ENCODE results near the gene USP3. TPM values are rescaled to one million over a fixed set of nuclear protein-coding genes. Genes with fewer than 3 reads are reported as not detected.

The USP3 gene
- total RNA-seq, 2 experiments from 2014 or later: 34.6 to 53.0 TPM

DNA sequence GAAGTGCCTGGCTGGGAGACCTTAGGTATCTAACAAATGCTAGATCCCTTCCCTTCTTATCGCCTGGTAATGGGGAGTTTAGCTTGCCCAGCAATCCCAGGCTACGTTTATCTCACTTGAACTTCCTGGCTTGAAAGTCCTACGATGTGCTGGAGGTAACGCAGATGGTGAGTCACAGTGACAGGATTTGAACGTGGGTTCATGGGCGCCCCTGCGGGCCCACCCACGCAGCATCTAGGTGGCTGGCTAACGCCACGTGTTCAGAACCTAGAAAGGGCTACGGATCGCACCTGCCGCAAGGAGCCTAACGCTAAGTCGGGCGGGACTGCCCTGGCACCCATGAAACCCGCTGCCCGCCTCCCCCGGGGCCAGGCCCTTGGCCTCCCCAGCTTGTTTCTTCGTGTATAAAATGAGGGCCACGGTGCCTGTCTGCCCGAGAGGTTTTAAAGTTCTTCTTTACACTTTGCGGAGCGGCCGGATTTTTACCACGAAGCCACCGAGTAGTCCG lies 600 bp upstream of the USP3 start:
- peaks cover 69% of the 10 kb centered on the region for H3K4me1 ChIP-seq (ENCODE audit: insufficient read depth, low read length, poor library complexity, severe bottlenecking)
- H2AFZ ChIP-seq (ENCODE audit: low read length): peak overlapping the region; percentile 61; the same call in 1 of the 2 replicates
- no TSS peak for BruUV-seq (replicated peaks)
- peak overlapping the region; percentile 77 for H3K27ac ChIP-seq (ENCODE audit: low read depth, low read length, poor library complexity, severe bottlenecking)
- no peaks in the 10 kb centered on the region for H3K36me3 ChIP-seq (ENCODE audit: insufficient read depth, low read length)
- POLR2A ChIA-PET: interaction anchor here (0.5 to 2.9 kb wide), 11 partner anchors 9 to 590 kb away, joined by 3 to 30 read pairs (median 3); partner anchors contain the start of gene CIAO2A
- no peaks in the 10 kb centered on the region for H3K9me3 ChIP-seq (ENCODE audit: low read length)
- no peaks in the 10 kb centered on the region for H3K9me2 ChIP-seq (ENCODE audit: insufficient read depth, low read length)
- intact Hi-C loops (cut with micrococcal nuclease; ENCODE audit: unreplicated experiment): loop anchor here (1.0 to 10.0 kb wide), 4 partner anchors 16 to 309 kb away; no protein-coding TSS in a partner anchor
- CTCF ChIA-PET (ENCODE audit: unreplicated experiment): interaction anchor here (0.6 to 1.4 kb wide), 3 partner anchors 20 to 60 kb away, joined by 3 to 4 read pairs (median 3); no protein-coding TSS in a partner anchor
- no peak for TF ChIP-seq EZH2phosphoT487 (IDR thresholded peaks at IDR 0.05; ENCODE audit: borderline replicate concordance, low read depth, low read length)
- TF ChIP-seq, protein P1, sequence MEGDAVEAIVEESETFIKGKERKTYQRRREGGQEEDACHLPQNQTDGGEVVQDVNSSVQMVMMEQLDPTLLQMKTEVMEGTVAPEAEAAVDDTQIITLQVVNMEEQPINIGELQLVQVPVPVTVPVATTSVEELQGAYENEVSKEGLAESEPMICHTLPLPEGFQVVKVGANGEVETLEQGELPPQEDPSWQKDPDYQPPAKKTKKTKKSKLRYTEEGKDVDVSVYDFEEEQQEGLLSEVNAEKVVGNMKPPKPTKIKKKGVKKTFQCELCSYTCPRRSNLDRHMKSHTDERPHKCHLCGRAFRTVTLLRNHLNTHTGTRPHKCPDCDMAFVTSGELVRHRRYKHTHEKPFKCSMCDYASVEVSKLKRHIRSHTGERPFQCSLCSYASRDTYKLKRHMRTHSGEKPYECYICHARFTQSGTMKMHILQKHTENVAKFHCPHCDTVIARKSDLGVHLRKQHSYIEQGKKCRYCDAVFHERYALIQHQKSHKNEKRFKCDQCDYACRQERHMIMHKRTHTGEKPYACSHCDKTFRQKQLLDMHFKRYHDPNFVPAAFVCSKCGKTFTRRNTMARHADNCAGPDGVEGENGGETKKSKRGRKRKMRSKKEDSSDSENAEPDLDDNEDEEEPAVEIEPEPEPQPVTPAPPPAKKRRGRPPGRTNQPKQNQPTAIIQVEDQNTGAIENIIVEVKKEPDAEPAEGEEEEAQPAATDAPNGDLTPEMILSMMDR (conservative IDR thresholded peaks at IDR 0.05; ENCODE audit: low read length): no peak; the same call in 1 of the 2 replicates
- DNase-seq (ENCODE audit: low spot score): peak; percentile 79
- peaks cover 40% of the 10 kb centered on the region for H3K79me2 ChIP-seq (ENCODE audit: insufficient read depth, low read depth, low read length)
- H3K4me2 ChIP-seq (ENCODE audit: low read length): peak overlapping the region; percentile 83
- peaks cover 24% of the 10 kb centered on the region for H4K20me1 ChIP-seq (ENCODE audit: insufficient read depth, low read length)
- peak overlapping the region; percentile 72 for H3K4me3 ChIP-seq (ENCODE audit: low read depth, low read length, poor library complexity, severe bottlenecking)

DNA sequence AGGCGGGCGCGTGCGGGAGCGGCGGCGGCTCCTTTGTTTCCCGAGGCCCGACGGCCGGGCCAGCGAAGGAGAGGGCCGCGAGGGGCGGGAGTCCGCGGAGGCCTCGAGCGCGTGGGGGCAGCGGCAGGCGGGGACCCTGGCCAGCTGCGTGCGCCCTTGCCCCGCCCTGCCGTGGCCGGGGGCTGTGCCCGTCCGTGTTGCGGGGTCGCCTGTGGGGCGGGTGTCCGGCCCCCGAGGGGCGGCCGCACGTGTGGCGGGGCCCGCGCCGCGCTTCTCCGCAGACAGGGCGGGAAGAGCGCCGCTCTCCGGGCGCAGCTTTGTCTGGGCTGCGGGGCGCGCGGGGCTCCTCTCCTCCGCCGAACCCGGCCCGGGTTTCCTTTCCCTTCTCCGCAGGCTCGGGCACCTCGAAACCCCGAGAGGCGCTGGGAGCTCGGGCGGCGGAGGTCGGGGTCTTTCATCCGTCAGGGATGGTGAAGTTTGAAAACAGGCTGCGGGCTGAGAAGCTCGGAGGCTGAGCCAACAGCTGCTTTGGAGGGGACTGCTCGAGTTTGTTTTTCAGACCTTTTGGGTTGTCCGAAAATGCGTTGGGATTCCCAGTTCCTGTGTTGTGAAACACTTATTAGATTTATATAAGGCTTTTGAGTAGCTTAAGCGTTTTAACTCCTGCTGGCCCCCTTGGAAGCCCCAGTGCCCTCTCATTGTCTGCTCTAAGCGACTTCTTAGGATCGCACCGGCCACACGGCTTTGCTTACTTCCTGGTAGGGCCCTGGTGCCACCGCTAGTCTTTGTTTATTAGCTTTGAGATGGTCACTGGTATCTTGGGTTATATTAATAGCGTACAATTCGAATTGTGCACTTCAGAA lies 817 bp downstream of the USP3 start:
- Histone ChIP-seq H3K9me2 (ENCODE audit: insufficient read depth, low read length) (no peaks in the 10 kb centered on the region), H3K9me3 (ENCODE audit: low read length) (no peaks in the 10 kb centered on the region), H3K36me3 (ENCODE audit: insufficient read depth, low read length) (no peaks in the 10 kb centered on the region), H3K4me3 (ENCODE audit: low read depth, low read length, poor library complexity, severe bottlenecking) (peak overlapping the region; percentile 87), H3K27ac (ENCODE audit: low read depth, low read length, poor library complexity, severe bottlenecking) (peak overlapping the region; percentile 66), H3K4me1 (ENCODE audit: insufficient read depth, low read length, poor library complexity, severe bottlenecking) (peaks cover 75% of the 10 kb centered on the region), H2AFZ (ENCODE audit: low read length) (peak overlapping the region; percentile 56), H3K79me2 (ENCODE audit: insufficient read depth, low read depth, low read length) (peaks cover 55% of the 10 kb centered on the region), H3K4me2 (ENCODE audit: low read length) (peak overlapping the region; percentile 94), H4K20me1 (ENCODE audit: insufficient read depth, low read length) (peaks cover 39% of the 10 kb centered on the region)
- intact Hi-C loops (cut with micrococcal nuclease; ENCODE audit: unreplicated experiment): loop anchor here (1.0 to 10.0 kb wide), 4 partner anchors 18 to 310 kb away; partner anchors contain the start of gene FBXL22
- ChIA-PET POLR2A (interaction anchor here (0.6 to 2.9 kb wide), 14 partner anchors 9 to 91 kb away, joined by 3 to 30 read pairs (median 4); partner anchors contain the start of gene FBXL22), CTCF (ENCODE audit: unreplicated experiment) (interaction anchor here (0.6 to 1.4 kb wide), 6 partner anchors 9 to 41 kb away, joined by 3 to 6 read pairs (median 4); no protein-coding TSS in a partner anchor)
- DNase-seq (ENCODE audit: low spot score): peak; percentile 81
- TF ChIP-seq, protein P1 (conservative IDR thresholded peaks at IDR 0.05; ENCODE audit: low read length): peak; percentile 54
- TF ChIP-seq EZH2phosphoT487 (IDR thresholded peaks at IDR 0.05; ENCODE audit: borderline replicate concordance, low read depth, low read length): no peak
- no TSS peak for BruUV-seq (replicated peaks)
